ENCODE data around the gene ARL6IP6.
"Not testable (repeated sequence)": the region's sequence is repeated elsewhere in the genome, so short reads cannot be mapped to it uniquely, and the experiment has no call there.

Gene ARL6IP6

DNA sequence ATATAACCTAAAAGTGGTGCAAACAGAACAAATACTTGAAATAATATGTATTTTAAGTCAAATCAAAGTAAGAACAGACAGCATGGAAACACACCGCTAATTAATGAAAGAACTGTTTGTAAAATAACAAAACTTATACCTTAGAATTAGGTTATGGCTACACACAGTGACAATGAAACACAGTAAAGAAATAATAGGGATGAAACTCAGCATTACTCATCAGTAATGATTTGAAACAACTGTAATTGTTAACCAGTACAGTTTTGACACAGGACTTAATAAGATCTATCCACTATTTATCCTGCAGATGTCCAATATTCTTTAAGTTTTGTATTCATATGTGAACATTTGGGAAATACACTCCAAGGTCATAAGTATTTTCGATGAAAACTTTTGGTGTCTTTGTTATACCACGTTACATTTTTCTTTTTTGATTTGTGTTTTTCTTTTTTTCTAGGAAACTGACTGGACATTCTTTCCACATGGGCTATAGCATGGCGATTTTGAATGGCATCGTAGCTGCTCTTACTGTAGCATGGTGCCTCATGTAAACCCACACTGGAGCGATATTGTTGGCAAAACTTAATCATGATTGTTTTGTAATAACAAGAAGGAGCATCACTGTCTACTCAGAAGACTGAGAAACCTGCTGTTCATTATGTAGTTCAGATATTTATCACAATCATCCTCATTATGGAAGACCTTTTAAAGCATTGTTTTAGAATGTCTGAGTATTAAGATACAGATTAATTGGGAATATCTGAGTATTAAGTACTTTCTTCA is 41.1 kb downstream of the ARL6IP6 start:
- no peak overlapping the region for H3K4me3 ChIP-seq (ENCODE audit: low read depth, low read length)
- H3K36me3 ChIP-seq (ENCODE audit: insufficient read depth, low read length), result peaks cover 24% of the 10 kb centered on the region
- no peak overlapping the region for H2AFZ ChIP-seq (ENCODE audit: low read length, unreplicated experiment)
- no peaks in the 10 kb centered on the region for H3K27me3 ChIP-seq (ENCODE audit: insufficient read depth, low read length)
- H3K4me1 ChIP-seq (ENCODE audit: control insufficient read depth, insufficient read depth, low read length, unreplicated experiment), result peaks cover 21% of the 10 kb centered on the region
- H3K27ac ChIP-seq (ENCODE audit: low read depth, low read length), result no peak overlapping the region
- peaks cover under 1% of the 10 kb centered on the region for H3K79me2 ChIP-seq (ENCODE audit: control insufficient read depth, insufficient read depth, low read length, unreplicated experiment)

DNA sequence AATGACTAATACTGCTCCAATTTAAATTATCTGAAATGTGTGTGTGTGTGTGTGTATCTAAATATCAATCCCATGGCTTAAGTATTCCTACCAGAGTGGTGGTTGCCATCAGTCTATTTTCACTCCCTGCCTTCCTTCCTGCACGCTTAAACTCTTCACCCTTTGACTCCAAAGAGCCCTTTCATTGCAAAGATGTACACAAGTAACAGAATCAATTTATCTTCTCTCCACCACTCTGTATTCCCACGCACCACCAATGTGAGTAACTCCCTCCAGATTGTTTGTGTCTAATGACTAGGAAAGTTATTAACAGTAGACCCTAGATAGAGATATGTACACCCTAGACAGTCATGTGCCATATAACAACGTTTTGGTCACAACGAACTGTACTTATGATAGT is 42.8 kb downstream of the ARL6IP6 start:
- peak overlapping the region; percentile 83 for H3K27ac ChIP-seq (ENCODE audit: low read depth, low read length)
- no peak overlapping the region for H3K4me3 ChIP-seq (ENCODE audit: low read depth, low read length)
- H2AFZ ChIP-seq (ENCODE audit: low read length, unreplicated experiment), result no peak overlapping the region
- H3K27me3 ChIP-seq (ENCODE audit: insufficient read depth, low read length), result no peaks in the 10 kb centered on the region
- H3K36me3 ChIP-seq (ENCODE audit: insufficient read depth, low read length), result peaks cover 19% of the 10 kb centered on the region
- H3K79me2 ChIP-seq (ENCODE audit: control insufficient read depth, insufficient read depth, low read length, unreplicated experiment), result no peaks in the 10 kb centered on the region
- H3K4me1 ChIP-seq (ENCODE audit: control insufficient read depth, insufficient read depth, low read length, unreplicated experiment), result peaks cover 21% of the 10 kb centered on the region

DNA sequence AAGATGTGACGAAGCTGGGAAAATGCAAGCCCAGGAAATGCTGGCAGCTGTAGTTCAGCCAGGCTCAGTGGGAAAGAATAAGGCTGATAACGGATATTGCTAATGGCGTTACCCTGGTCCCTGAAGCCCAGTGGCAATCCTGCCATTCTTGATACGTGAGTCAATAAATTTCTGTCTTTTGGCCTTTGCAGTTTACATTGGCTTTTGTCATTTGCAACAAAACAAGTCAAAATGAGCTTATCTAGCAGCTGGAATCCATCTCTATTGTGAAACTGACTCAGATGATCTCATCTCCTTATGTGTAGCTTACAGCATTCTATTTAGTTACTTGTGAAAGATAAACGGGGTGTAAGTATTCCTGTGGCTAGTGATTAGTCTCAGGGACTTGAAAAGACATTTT is 43.8 kb downstream of the ARL6IP6 start:
- peaks cover 12% of the 10 kb centered on the region for H3K36me3 ChIP-seq (ENCODE audit: insufficient read depth, low read length)
- H2AFZ ChIP-seq (ENCODE audit: low read length, unreplicated experiment), result no peak overlapping the region
- H3K27me3 ChIP-seq (ENCODE audit: insufficient read depth, low read length), result no peaks in the 10 kb centered on the region
- H3K4me1 ChIP-seq (ENCODE audit: control insufficient read depth, insufficient read depth, low read length, unreplicated experiment), result peaks cover 26% of the 10 kb centered on the region
- 0 out of 2 replicates have a peak overlapping the region, but pooled peaks have one; percentile 31 for H3K4me3 ChIP-seq (ENCODE audit: low read depth, low read length)
- no peaks in the 10 kb centered on the region for H3K79me2 ChIP-seq (ENCODE audit: control insufficient read depth, insufficient read depth, low read length, unreplicated experiment)
- H3K27ac ChIP-seq (ENCODE audit: low read depth, low read length), result peak overlapping the region; percentile 83

DNA sequence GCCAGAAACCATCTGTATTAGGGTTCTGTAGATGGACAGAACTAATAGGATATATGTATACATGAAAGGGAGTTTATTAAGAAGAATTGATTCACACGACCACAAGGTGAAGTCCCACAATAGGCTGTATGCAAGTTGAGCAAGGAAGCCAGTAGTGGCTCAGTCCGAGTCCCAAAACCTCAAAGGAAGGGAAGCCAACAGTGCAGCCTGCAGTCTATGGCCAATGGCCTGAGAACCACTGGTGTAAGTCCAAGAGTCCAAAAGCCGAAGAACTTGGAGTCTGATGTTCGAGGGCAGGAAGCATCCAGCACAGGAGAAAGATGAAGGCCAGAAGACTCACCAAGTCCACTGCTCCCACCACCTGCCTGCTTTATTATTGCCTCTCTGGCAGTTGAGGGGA is 44.8 kb downstream of the ARL6IP6 start:
- peaks cover 28% of the 10 kb centered on the region for H3K4me1 ChIP-seq (ENCODE audit: control insufficient read depth, insufficient read depth, low read length, unreplicated experiment)
- H3K27ac ChIP-seq (ENCODE audit: low read depth, low read length), result 0 out of 2 replicates have a peak overlapping the region, but pooled peaks have one; percentile 83
- not testable (repeated sequence) for H3K4me3 ChIP-seq (ENCODE audit: low read depth, low read length); H3K27me3 ChIP-seq (ENCODE audit: insufficient read depth, low read length); H3K79me2 ChIP-seq (ENCODE audit: control insufficient read depth, insufficient read depth, low read length, unreplicated experiment); H2AFZ ChIP-seq (ENCODE audit: low read length, unreplicated experiment)
- peaks cover 12% of the 10 kb centered on the region for H3K36me3 ChIP-seq (ENCODE audit: insufficient read depth, low read length)

DNA sequence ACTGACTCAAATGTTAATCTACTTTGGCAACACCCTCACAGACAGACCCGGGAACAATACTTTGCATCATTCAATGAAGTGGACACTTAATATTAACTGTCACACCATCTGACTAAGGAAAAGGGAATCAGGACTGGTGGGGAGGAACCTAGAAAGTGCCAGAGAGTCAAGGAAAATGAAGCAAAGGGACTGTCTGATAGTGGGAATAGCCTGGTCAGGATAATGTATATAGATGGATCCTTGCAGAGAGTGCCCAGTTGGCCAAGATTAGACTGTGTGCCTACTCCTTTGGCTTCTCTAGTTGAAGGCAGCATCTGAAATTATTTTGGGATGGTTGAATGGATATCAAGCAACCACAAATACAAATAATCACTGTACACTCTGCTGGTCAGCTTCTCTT is 45.2 kb downstream of the ARL6IP6 start:
- H3K36me3 ChIP-seq (ENCODE audit: insufficient read depth, low read length), result peaks cover 12% of the 10 kb centered on the region
- no peaks in the 10 kb centered on the region for H3K27me3 ChIP-seq (ENCODE audit: insufficient read depth, low read length)

DNA sequence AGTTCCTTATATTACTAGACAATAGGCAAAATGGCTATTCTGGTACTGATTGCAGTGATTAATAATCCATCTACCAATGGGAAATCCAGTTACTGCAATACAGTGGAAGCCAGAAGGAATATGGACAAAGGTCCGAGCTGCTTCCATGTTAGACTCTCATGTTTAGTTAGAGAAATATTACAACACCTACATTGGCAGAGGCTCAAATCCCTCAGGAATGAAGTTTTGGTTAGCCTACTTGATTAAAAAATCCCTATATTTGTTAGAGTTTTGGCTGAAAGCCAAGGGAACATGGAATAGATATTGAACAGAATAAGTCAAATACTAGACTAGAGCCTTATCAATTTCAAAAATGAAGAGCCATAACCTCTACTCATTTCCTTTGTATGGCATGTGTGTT is 48.5 kb downstream of the ARL6IP6 start:
- Histone ChIP-seq H3K79me2 (ENCODE audit: control insufficient read depth, insufficient read depth, low read length, unreplicated experiment) (no peaks in the 10 kb centered on the region), H3K4me1 (ENCODE audit: control insufficient read depth, insufficient read depth, low read length, unreplicated experiment) (peaks cover 18% of the 10 kb centered on the region), H3K27ac (ENCODE audit: low read depth, low read length) (no peak overlapping the region), H3K36me3 (ENCODE audit: insufficient read depth, low read length) (peaks cover 5% of the 10 kb centered on the region), H3K27me3 (ENCODE audit: insufficient read depth, low read length) (no peaks in the 10 kb centered on the region), H2AFZ (ENCODE audit: low read length, unreplicated experiment) (no peak overlapping the region), H3K4me3 (ENCODE audit: low read depth, low read length) (no peak overlapping the region)

More for the DNA sequence above, 45.2 kb downstream of the ARL6IP6 start:
- Histone ChIP-seq H3K79me2 (ENCODE audit: control insufficient read depth, insufficient read depth, low read length, unreplicated experiment) (no peaks in the 10 kb centered on the region), H3K4me1 (ENCODE audit: control insufficient read depth, insufficient read depth, low read length, unreplicated experiment) (peaks cover 28% of the 10 kb centered on the region), H3K27ac (ENCODE audit: low read depth, low read length) (no peak overlapping the region), H3K4me3 (ENCODE audit: low read depth, low read length) (no peak overlapping the region), H2AFZ (ENCODE audit: low read length, unreplicated experiment) (no peak overlapping the region)

DNA sequence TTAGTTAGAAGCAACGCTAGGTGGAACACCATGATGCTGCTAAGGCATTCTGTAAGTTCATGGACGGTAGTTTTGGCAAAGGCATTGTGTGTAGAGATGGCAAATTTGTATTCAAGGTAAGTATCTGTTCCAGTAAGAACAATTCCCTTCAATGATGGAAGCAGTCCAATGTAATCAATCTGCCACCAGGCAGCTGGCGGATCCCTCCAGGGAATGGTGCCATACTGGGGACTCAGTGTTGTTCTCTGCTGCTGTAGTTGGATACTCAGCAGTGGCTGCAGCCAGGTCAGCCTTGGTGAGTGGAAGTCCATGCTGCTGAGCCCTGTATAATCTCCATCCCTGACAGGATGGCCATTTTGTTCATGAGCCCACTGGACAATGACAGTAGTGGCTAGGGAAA is 62.8 kb downstream of the ARL6IP6 start:
- H3K36me3 ChIP-seq (ENCODE audit: insufficient read depth, low read length), result no peaks in the 10 kb centered on the region
- no peak overlapping the region for H3K4me3 ChIP-seq (ENCODE audit: low read depth, low read length)
- no peak overlapping the region for H2AFZ ChIP-seq (ENCODE audit: low read length, unreplicated experiment)
- no peaks in the 10 kb centered on the region for H3K4me1 ChIP-seq (ENCODE audit: control insufficient read depth, insufficient read depth, low read length, unreplicated experiment)
- H3K79me2 ChIP-seq (ENCODE audit: control insufficient read depth, insufficient read depth, low read length, unreplicated experiment), result no peaks in the 10 kb centered on the region
- H3K27ac ChIP-seq (ENCODE audit: low read depth, low read length), result no peak overlapping the region
- peaks cover 17% of the 10 kb centered on the region for H3K27me3 ChIP-seq (ENCODE audit: insufficient read depth, low read length)

DNA sequence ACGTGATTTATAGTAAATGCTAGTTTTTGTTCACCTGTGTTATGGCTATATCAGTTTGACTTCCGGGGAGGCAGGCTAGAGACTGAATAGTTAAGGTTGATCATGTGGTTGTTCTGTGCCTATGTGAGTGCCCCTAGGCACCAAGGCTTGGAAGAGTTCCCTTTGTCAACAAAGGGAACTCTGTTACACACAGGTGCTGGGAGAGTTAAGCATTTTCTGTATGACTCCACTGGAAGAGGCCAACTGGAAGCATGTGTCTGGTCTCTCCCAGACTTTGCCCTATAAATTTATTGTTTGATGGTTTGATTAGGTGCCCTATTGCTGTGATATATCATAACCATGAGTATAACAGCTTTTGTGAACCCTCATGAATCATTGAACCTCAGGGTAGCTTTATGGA is 63.8 kb downstream of the ARL6IP6 start:
- Histone ChIP-seq H3K27ac (ENCODE audit: low read depth, low read length) (no peak overlapping the region), H3K4me1 (ENCODE audit: control insufficient read depth, insufficient read depth, low read length, unreplicated experiment) (no peaks in the 10 kb centered on the region), H3K4me3 (ENCODE audit: low read depth, low read length) (no peak overlapping the region), H3K27me3 (ENCODE audit: insufficient read depth, low read length) (peaks cover 17% of the 10 kb centered on the region), H3K79me2 (ENCODE audit: control insufficient read depth, insufficient read depth, low read length, unreplicated experiment) (no peaks in the 10 kb centered on the region), H2AFZ (ENCODE audit: low read length, unreplicated experiment) (no peak overlapping the region), H3K36me3 (ENCODE audit: insufficient read depth, low read length) (no peaks in the 10 kb centered on the region)

DNA sequence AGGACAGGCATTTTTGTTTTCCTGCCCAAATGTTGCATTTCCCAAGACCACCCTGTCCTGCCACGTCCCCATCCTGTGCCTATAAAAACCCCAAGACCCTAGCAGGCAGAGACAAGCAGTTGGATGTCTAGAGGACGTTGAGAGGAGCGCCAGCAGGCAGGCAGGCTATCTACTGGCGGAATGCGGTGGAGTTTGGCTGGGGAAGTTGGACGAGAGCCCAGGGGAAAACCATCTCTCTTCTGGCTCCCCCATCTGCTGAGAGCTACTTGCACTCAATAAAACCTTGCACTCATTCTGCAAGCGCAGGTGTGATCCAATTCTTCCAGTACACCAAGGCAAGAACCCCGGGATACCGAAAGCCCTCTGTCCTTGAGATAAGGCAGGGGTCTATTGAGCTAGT is 72.5 kb downstream of the ARL6IP6 start:
- no peak overlapping the region for H3K27ac ChIP-seq (ENCODE audit: low read depth, low read length)
- no peak overlapping the region for H3K4me3 ChIP-seq (ENCODE audit: low read depth, low read length)
- no peak overlapping the region for H2AFZ ChIP-seq (ENCODE audit: low read length, unreplicated experiment)
- no peaks in the 10 kb centered on the region for H3K36me3 ChIP-seq (ENCODE audit: insufficient read depth, low read length)
- H3K79me2 ChIP-seq (ENCODE audit: control insufficient read depth, insufficient read depth, low read length, unreplicated experiment), result no peaks in the 10 kb centered on the region
- no peaks in the 10 kb centered on the region for H3K4me1 ChIP-seq (ENCODE audit: control insufficient read depth, insufficient read depth, low read length, unreplicated experiment)
- no peaks in the 10 kb centered on the region for H3K27me3 ChIP-seq (ENCODE audit: insufficient read depth, low read length)

DNA sequence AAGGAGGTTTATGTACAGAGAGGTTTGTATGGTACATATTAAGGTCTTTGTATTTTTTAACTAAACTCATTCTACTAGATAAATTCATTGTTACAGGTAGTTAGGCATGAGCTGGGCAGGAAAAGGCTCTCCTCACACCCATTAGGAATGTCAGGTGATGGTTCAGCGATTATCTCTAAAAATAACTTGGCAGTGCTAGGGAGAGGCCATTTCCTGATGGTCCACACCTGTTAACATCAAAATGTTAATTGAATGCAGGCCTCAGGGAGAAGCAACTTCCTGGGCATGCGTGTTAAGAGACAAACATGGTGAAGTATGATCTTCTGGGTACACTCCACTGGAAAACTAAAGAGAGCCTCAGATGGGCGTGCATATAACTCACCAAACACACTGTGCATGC is 73.6 kb downstream of the ARL6IP6 start:
- H3K27me3 ChIP-seq (ENCODE audit: insufficient read depth, low read length), result no peaks in the 10 kb centered on the region
- H3K79me2 ChIP-seq (ENCODE audit: control insufficient read depth, insufficient read depth, low read length, unreplicated experiment), result no peaks in the 10 kb centered on the region
- H2AFZ ChIP-seq (ENCODE audit: low read length, unreplicated experiment), result no peak overlapping the region
- H3K4me1 ChIP-seq (ENCODE audit: control insufficient read depth, insufficient read depth, low read length, unreplicated experiment), result no peaks in the 10 kb centered on the region
- no peaks in the 10 kb centered on the region for H3K36me3 ChIP-seq (ENCODE audit: insufficient read depth, low read length)
- no peak overlapping the region for H3K4me3 ChIP-seq (ENCODE audit: low read depth, low read length)
- H3K27ac ChIP-seq (ENCODE audit: low read depth, low read length), result no peak overlapping the region

DNA sequence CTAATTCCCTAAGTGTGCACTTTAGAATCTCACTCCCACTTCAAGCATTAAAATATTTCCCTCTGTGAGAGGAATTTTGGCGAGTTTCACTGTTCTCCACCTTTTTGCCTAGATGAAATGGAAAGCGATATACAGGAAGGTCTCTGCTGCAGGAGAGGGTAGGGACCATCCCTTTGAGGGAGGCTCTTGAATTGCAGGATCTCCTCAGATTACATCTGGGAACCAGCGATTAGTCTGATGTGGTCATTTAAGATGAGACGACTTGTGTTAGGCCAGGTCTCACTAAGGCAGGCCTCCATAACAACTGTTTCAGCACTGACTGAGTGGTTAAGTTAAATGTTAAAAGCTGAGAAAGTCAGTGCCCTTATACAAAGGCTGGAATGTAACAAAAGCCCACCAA is 74.6 kb downstream of the ARL6IP6 start:
- H3K4me3 ChIP-seq (ENCODE audit: low read depth, low read length), result no peak overlapping the region
- H3K27me3 ChIP-seq (ENCODE audit: insufficient read depth, low read length), result no peaks in the 10 kb centered on the region
- H3K4me1 ChIP-seq (ENCODE audit: control insufficient read depth, insufficient read depth, low read length, unreplicated experiment), result no peaks in the 10 kb centered on the region
- no peak overlapping the region for H2AFZ ChIP-seq (ENCODE audit: low read length, unreplicated experiment)
- no peaks in the 10 kb centered on the region for H3K79me2 ChIP-seq (ENCODE audit: control insufficient read depth, insufficient read depth, low read length, unreplicated experiment)
- no peak overlapping the region for H3K27ac ChIP-seq (ENCODE audit: low read depth, low read length)
- no peaks in the 10 kb centered on the region for H3K36me3 ChIP-seq (ENCODE audit: insufficient read depth, low read length)
